T47D (cell line): Measurements from ENCODE around the gene ZNF24.
A peak's percentile ranks its signal among the peaks of the same experiment; 100 is the strongest.

Source experiments
- DNase-seq, 2 experiments: peaks; one replicate each; pipeline versions ENCODE4 v3.0.0 to v3.0.0-alpha.2; 2011 to 2012; ENCODE audit warnings: low read depth in 1 of 2, low spot score in 1 of 2
- JUND ChIP-seq: IDR thresholded peaks from 2 replicates; pipeline ENCODE4 v1.6.1; 2012; ENCODE audit warnings: low read depth
- in situ Hi-C: cut with HindIII; loops from 2 replicates; pipeline ENCODE4 v1.10.0; 2016; ENCODE audit warnings: low sequenced_read_pairs, low pct_unique_long_range_greater_than_20kb

The ZNF24 gene

DNA sequence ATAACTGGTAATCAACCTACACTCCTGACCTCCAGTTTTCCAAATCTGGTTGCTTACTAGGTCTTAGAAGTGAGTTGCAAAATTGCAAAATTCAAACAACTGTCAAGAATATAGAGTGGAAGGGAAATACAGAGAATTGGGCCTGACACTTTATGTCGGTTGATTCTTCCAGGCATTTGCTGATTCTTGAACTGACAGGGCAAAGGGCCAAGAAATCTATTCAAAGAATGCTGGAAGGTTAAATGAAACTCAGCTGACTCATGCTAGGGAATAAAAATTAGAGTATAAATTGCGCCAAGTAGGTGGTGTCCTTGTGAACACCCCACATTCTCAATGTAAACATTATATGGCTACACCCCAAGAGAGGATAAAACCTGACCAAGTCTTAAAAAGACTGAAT, 32.7 kb downstream of the ZNF24 start:
- no peak for TF ChIP-seq JUND
- no peak for DNase-seq
- in situ Hi-C loops: no loop called here

DNA sequence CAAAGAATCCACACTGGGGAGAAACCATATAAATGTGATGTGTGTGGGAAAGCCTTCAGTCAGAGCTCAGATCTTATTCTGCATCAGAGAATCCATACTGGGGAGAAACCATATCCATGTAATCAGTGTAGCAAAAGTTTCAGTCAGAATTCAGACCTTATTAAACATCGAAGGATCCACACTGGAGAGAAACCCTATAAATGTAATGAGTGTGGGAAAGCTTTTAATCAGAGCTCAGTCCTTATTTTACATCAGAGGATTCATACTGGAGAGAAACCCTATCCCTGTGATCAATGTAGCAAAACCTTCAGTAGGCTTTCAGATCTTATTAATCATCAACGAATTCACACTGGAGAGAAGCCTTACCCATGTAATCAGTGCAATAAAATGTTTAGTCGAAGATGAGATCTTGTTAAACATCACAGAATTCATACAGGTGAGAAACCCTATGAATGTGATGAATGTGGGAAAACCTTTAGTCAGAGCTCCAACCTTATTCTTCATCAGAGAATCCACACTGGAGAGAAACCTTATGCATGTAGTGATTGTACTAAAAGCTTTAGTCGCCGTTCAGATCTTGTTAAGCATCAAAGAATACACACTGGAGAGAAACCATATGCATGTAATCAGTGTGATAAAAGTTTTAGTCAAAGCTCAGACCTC, 37.5 kb downstream of the ZNF24 start:
- in situ Hi-C loops: no loop called here
- no peak for DNase-seq
- TF ChIP-seq JUND: no peak

DNA sequence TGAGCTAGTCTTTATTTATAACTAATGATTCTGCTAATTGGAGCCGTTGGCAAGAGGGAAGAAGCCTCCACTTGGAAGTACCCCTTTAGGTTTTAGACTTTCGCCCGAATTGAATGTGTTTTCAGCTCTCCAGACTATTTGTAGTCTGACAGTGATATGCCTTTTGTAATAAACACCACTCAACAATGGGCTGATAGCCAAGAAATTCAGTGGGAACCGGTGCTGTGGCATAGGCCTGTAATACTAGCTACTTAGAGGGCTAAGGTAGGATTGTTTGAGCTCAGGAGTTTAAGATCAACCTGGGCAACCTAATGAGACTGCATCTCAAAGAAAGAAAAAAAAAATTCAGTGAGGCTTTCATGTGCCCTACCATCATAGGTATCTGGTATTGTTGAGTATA, 40.6 kb downstream of the ZNF24 start:
- no peak for TF ChIP-seq JUND
- no peak for DNase-seq
- in situ Hi-C loops: no loop called here

DNA sequence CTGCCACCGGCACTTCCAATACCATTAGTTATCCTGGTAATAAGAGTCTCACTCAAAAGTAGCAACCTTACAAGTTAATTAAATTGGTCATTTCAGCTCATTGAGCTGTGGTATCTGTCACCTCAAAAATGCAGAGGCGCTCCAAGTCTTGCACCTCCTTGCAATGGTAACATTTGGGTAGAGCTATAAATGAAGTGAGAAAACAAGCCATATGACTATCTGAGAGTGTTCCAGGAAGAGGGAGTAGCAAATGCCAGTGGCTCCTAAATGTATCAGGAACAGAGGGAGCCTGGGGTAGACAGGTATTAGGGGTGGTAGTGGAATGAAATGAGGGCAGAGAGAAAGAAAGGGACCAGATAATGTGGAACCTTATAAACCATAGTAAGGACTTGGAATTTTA, 48.2 kb downstream of the ZNF24 start:
- in situ Hi-C loops: no loop called here
- DNase-seq: no peak
- TF ChIP-seq JUND: no peak

DNA sequence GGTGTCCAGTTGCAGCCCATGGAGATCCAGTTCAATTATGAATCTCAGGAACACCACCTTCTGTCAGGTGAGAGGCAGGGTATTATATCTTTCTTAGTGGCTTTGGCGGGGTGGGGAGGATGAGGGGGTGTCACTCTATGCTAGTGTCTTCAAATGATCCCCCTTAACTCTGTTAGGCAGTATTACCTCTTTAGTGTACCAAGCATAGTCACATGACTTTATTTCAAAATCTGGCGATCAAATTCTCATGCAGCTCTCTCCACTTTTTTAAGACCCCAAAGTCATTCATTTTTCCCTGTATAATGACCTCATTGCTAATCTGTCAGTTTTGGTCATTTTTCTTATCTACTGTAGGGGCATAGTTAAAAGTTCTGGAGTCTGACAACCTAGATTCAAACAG, 53.1 kb downstream of the ZNF24 start:
- DNase-seq: no peak
- TF ChIP-seq JUND: no peak
- in situ Hi-C loops: no loop called here

DNA sequence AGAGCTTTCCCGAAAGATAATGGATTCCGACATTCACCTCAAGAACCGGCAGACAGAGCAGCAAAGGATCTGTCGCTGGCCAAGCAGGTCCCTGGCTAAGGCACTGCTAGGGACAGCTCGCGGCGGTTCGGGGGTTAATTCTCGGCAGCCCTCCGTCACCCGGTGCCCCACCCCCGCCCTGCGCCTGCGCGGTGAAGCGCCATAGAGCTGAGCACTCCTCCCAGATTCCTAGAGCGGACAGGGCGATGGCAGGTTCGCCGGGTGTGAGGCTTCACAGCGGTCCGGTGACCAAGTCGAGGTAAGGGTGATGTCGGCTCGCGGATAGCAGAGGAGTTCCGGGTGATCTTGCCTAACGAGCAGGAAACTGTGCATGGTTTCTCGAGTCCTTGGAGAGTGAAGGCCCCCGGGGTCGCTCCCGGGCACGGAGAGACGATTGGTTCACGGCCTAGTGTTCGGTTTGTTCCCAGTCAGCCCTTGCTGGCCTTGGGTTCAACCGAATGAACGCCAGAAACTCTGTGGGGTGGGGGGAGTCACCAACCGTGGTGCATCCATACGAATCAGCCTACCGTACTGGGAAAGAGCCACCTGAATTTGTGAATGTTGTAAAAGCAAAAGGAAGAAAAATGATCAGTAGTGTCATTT, 54.0 kb downstream of the ZNF24 start, which contains the start of gene ZSCAN30:
Gene ZSCAN30, minus strand, starts transcription at position 136 of the 642 bp plus-strand sequence. CDS start 25,877 bp downstream, outside the sequence.
- DNase-seq: peak; percentile 64 to 94
- in situ Hi-C loops: no loop called here
- TF ChIP-seq JUND: no peak

DNA sequence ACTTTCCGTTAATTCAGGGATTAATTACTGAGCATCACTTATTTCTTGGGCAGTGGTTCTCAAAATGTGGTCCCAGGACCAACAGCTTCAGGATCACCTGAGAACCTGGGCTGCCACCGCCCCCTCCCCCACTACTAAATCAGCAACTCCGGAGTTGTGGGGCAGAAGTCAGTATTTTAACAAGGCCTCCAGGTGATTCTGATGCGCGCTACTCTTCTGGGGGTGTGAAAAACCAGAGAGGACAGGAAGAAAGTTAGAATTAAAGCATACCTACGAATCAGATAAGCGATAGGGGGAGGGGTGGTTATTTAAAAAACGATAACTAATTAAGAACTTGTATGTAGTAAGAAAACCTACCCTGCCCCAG, 54.5 kb downstream of the ZNF24 start:
- no peak for TF ChIP-seq JUND
- DNase-seq: no peak
- in situ Hi-C loops: no loop called here

DNA sequence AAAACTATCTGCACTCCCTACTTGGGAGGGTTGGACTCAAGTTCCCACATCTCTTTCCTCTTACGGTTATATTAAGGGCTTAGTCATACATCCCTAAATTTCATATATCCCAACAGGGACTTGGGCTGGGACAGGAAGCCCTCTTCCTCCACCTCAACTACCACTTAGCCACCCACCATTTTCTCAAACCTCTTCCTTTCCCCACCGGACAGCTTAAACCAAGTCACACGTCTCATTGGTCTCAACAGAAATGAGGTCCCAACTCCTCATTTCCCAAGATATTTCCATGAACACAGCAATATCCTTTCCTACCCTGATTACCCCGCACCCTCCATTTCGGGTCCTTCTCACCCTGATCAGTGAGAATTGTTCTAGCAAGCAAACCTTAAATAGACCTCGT, 54.9 kb downstream of the ZNF24 start:
- peak in 1 of 2 experiments; percentile 2 for DNase-seq
- in situ Hi-C loops: no loop called here

DNA sequence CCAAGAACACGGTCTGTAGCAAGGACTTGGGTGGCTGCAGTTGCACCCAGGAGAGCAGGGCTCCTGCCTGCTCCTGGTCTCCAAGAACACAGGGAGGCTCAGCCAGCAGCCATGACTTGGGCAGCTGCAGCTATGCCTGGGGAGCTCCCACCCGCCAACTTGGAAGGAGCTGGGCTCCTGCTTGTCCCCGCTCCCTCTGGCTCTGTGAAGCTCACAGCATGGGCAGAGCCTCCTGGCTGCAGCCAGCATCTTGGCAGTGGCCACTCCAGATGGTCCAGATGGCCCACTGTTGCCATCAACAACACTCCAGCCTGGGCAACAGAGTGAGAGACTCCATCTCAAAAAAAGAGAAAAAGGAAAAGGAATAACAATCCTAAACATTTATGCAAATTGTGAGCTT, 59.4 kb downstream of the ZNF24 start:
- in situ Hi-C loops: no loop called here
- no peak for DNase-seq

More for the DNA sequence above, 54.9 kb downstream of the ZNF24 start:
- TF ChIP-seq JUND: no peak

DNA sequence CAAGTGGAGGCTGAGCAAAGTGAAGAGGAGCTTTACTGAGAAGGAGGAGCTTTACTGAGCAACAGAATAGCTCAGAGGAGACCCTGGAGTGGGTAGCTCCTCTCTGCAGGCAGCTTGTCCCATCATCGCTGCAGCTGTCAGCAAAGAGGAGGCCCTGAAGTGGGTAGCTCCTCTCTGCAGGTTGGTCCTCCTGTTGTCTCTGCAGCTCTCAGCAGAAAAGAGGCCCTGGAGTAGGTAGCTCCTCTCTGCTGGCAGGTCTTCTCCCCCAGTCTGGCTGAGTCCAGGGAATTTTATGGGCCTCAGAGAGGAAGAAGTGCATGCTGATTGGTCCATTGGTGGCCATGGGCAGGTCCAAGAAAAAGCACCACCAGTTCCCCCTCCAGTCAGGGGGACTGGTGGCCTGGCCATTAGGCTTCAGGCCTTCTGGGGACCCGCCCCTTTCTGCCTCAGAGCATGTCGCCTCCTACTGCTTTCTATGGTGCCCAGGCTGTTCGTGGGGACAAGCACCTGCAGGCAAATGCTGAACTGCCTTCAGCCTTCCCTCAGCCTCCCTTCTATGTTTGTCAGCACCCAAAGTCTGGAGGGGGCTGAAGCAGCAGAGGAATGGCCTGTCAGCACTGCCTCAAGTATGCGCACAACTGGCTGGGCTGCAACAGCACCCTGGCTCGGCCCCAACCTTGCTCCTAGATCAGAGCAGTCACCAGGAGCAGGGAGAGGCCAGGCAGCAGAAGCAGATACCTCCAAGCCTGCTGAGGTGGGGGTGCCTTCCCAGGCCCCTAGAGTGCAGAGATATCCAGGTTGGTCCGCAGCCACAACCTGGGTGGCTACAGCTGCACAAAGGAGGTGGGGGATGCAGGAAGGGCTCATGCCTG, 60.1 kb downstream of the ZNF24 start:
- DNase-seq: no peak
- TF ChIP-seq JUND: no peak
- in situ Hi-C loops: no loop called here

More for the DNA sequence above, 59.4 kb downstream of the ZNF24 start:
- TF ChIP-seq JUND: no peak

DNA sequence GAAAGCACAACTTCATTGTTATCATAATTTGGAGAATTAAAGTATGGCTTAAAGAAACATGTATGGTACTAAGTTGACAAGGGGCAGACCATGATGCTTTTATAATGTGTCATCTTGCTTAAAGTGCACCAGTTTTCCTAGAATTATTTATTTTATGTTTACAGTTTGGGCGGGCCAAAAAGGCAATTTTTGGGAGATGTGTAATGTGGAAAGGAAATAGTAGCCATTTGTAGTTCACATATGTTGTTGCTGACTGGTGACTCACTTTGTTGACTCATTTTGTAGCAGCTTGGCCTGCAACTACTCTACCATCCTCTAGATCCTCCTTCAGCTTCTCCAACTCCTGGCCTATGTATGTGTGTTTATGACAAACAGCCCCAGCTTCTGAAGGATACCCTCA, 61.9 kb downstream of the ZNF24 start:
- in situ Hi-C loops: no loop called here
- TF ChIP-seq JUND: no peak
- DNase-seq: no peak
